Loucy (cell line): Measurements from ENCODE around the gene DYRK3.

Source experiments
- H2AFZ ChIP-seq: fragments of 200-600 bp; sonication (generic); 2 replicates; pipeline ENCODE4 v1.6.0; 2016; ENCODE audit warnings: antibody characterized with exemption, mild to moderate bottlenecking, low read length, moderate library complexity
- H3F3A ChIP-seq: fragments of 200-600 bp; 2 replicates; pipeline ENCODE4 v1.6.0; 2016; ENCODE audit warnings: antibody characterized with exemption, low read depth, mild to moderate bottlenecking
- H3K27me3 ChIP-seq: fragments of 200-600 bp; sonication (generic); 2 replicates; pipeline ENCODE4 v1.6.1; 2014; ENCODE audit warnings: low read length, mild to moderate bottlenecking; ENCODE audit not compliant: insufficient read depth, poor library complexity, severe bottlenecking
- H3K36me3 ChIP-seq: fragments of 200-600 bp; sonication (generic); 2 replicates; pipeline ENCODE4 v1.6.1; 2016; ENCODE audit warnings: low read length; ENCODE audit not compliant: insufficient read depth
- H3K4me1 ChIP-seq: fragments of 200-600 bp; sonication (generic); 2 replicates; pipeline ENCODE4 v1.5.1; 2014; ENCODE audit warnings: low read length, mild to moderate bottlenecking; ENCODE audit not compliant: insufficient read depth, poor library complexity, severe bottlenecking
- H3K4me2 ChIP-seq: fragments of 200-600 bp; sonication (generic); 2 replicates; pipeline ENCODE4 v1.6.0; 2014; ENCODE audit warnings: antibody characterized with exemption, low read length, low read depth, mild to moderate bottlenecking; ENCODE audit not compliant: poor library complexity, severe bottlenecking
- H3K4me3 ChIP-seq: fragments of 200-600 bp; sonication (generic); 2 replicates; pipeline ENCODE4 v1.5.1; 2014; ENCODE audit warnings: low read length, mild to moderate bottlenecking, mixed read lengths; ENCODE audit not compliant: poor library complexity, severe bottlenecking
- H3K79me2 ChIP-seq: fragments of 200-600 bp; sonication (generic); 2 replicates; pipeline ENCODE4 v1.6.1; 2014; ENCODE audit warnings: low read length; ENCODE audit not compliant: insufficient read depth
- H3K9ac ChIP-seq: fragments of 200-600 bp; sonication (generic); 2 replicates; pipeline ENCODE4 v1.6.0; 2014; ENCODE audit warnings: mild to moderate bottlenecking, low read depth, low read length, moderate library complexity; ENCODE audit not compliant: poor library complexity, severe bottlenecking
- H3K9me2 ChIP-seq: fragments of 200-600 bp; sonication (generic); replicated peaks from 2 replicates; pipeline ENCODE4 v1.6.1; 2016; ENCODE audit warnings: low read depth, low read length, mixed read lengths
- H3K9me3 ChIP-seq: fragments of 200-600 bp; sonication (generic); 2 replicates; pipeline ENCODE4 v1.6.1; 2014; ENCODE audit warnings: mild to moderate bottlenecking, antibody characterized with exemption, low read length, low read depth; ENCODE audit not compliant: insufficient read depth
- H4K20me1 ChIP-seq: fragments of 200-600 bp; sonication (generic); 2 replicates; pipeline ENCODE4 v1.6.0; 2014; ENCODE audit warnings: antibody characterized with exemption, low read length, mild to moderate bottlenecking; ENCODE audit not compliant: insufficient read depth, poor library complexity, severe bottlenecking
- EZH2phosphoT487 ChIP-seq: fragments of 200-600 bp; IDR thresholded peaks from 2 replicates; pipeline ENCODE4 v1.6.1; 2018; ENCODE audit warnings: antibody characterized with exemption, mild to moderate bottlenecking, moderate library complexity, borderline replicate concordance
- TF ChIP-seq, protein P1 (sequence below): fragments of 200-600 bp; sonication (generic); conservative IDR thresholded peaks from 2 replicates; pipeline ENCODE4 v1.5.1; 2014; ENCODE audit warnings: mild to moderate bottlenecking, antibody characterized with exemption, low read length

The DYRK3 gene

GRCh38 chr1:206674236-206674635, 38.9 kb downstream of the DYRK3 start:
- no peak overlapping the region for H3K9ac ChIP-seq
- H2AFZ ChIP-seq = no peak overlapping the region
- no peaks in the 10 kb centered on the region for H4K20me1 ChIP-seq
- H3K79me2 ChIP-seq = no peaks in the 10 kb centered on the region
- TF ChIP-seq, protein P1, sequence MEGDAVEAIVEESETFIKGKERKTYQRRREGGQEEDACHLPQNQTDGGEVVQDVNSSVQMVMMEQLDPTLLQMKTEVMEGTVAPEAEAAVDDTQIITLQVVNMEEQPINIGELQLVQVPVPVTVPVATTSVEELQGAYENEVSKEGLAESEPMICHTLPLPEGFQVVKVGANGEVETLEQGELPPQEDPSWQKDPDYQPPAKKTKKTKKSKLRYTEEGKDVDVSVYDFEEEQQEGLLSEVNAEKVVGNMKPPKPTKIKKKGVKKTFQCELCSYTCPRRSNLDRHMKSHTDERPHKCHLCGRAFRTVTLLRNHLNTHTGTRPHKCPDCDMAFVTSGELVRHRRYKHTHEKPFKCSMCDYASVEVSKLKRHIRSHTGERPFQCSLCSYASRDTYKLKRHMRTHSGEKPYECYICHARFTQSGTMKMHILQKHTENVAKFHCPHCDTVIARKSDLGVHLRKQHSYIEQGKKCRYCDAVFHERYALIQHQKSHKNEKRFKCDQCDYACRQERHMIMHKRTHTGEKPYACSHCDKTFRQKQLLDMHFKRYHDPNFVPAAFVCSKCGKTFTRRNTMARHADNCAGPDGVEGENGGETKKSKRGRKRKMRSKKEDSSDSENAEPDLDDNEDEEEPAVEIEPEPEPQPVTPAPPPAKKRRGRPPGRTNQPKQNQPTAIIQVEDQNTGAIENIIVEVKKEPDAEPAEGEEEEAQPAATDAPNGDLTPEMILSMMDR = no peak
- TF ChIP-seq EZH2phosphoT487 = no peak
- no peaks in the 10 kb centered on the region for H3F3A ChIP-seq
- no peaks in the 10 kb centered on the region for H3K9me3 ChIP-seq
- no peak overlapping the region for H3K4me3 ChIP-seq
- H3K9me2 ChIP-seq = no peaks in the 10 kb centered on the region
- no peaks in the 10 kb centered on the region for H3K27me3 ChIP-seq
- H3K36me3 ChIP-seq = no peaks in the 10 kb centered on the region
- no peak overlapping the region for H3K4me2 ChIP-seq
- peaks cover 15% of the 10 kb centered on the region for H3K4me1 ChIP-seq

DNA sequence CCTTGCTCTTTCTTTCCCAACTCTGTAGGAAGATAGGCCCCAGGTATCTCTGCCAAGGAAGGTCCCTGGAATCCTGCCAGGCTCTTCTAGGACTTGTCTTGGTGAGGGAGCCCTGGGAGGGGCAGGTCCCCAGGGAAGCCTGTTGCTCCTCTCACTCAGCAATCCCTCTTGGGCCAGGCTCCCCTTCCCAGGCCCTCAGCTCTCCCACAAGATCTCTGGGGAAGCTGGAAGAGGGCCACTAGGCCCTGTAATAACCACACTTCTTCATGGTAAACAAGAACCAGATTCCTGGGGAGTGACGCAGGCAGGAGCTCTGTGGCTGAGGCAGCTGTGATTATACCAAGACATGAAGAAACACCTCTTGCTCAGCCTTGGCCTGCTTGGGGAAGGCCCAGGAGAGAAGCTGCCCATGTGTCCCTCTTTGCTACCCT, 39.4 kb downstream of the DYRK3 start:
- no peak overlapping the region for H2AFZ ChIP-seq

DNA sequence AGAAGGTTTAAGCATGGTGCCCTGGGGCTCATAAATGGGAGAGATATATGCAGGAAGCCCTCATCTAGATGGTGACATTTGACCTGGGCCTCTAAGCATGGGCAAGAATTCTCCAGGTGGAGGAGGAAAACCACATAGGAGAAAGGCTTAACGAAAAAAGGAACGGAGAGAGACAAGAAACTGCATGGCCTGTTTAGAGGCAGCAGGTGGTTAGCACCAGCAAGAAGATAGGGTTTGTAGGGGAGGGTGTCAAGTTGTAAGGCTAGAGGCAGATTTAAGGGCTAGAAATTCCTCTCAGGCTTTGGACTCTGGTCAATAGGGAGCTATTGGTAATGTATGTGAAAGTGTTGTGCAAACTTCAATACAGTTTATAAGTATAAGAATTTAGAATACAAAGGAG, 41.2 kb downstream of the DYRK3 start:
- H2AFZ ChIP-seq = no peak overlapping the region
- no peaks in the 10 kb centered on the region for H3K36me3 ChIP-seq
- no peaks in the 10 kb centered on the region for H3K9me3 ChIP-seq
- H3K27me3 ChIP-seq = no peaks in the 10 kb centered on the region
- H3K9ac ChIP-seq = no peak overlapping the region
- H3K4me2 ChIP-seq = no peak overlapping the region
- no peak overlapping the region for H3K4me3 ChIP-seq
- H3K79me2 ChIP-seq = no peaks in the 10 kb centered on the region
- no peaks in the 10 kb centered on the region for H4K20me1 ChIP-seq
- no peaks in the 10 kb centered on the region for H3K9me2 ChIP-seq
- peaks cover 15% of the 10 kb centered on the region for H3K4me1 ChIP-seq
- H3F3A ChIP-seq = no peaks in the 10 kb centered on the region
- TF ChIP-seq, protein P1 = no peak
- TF ChIP-seq EZH2phosphoT487 = no peak

More for the DNA sequence above, 39.4 kb downstream of the DYRK3 start:
- H3K79me2 ChIP-seq = no peaks in the 10 kb centered on the region
- H3K9me2 ChIP-seq = no peaks in the 10 kb centered on the region
- no peak overlapping the region for H3K4me3 ChIP-seq
- no peak overlapping the region for H3K4me2 ChIP-seq
- H4K20me1 ChIP-seq = no peaks in the 10 kb centered on the region
- H3K27me3 ChIP-seq = no peaks in the 10 kb centered on the region
- no peaks in the 10 kb centered on the region for H3K9me3 ChIP-seq
- no peak overlapping the region for H3K9ac ChIP-seq
- TF ChIP-seq EZH2phosphoT487 = no peak
- H3K4me1 ChIP-seq = peaks cover 15% of the 10 kb centered on the region
- H3K36me3 ChIP-seq = no peaks in the 10 kb centered on the region
- H3F3A ChIP-seq = no peaks in the 10 kb centered on the region

DNA sequence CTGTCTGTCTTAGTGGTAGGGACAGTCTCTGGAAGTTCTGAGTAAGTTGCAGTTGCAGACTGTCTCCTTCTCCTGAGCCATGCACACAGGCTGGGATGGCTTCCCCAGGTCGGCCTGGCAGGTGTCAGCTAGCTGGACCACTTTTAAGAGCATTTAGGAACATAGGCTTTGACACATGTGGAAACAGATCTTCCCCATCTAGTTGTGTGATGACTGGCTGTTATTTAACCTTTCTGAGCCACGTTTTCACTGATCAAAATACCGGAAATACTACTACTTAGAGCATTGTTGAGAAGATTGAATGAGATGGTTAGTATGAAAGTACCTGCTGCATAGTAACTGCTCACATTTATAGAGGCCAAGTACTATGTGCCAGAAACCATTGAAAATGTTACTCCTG, 43.2 kb downstream of the DYRK3 start:
- Histone ChIP-seq H3K4me3 (no peak overlapping the region), H3F3A (no peaks in the 10 kb centered on the region), H3K4me1 (no peaks in the 10 kb centered on the region), H3K4me2 (no peak overlapping the region), H3K9me2 (no peaks in the 10 kb centered on the region), H3K36me3 (no peaks in the 10 kb centered on the region), H3K9me3 (no peaks in the 10 kb centered on the region), H3K79me2 (no peaks in the 10 kb centered on the region), H4K20me1 (no peaks in the 10 kb centered on the region), H3K9ac (no peak overlapping the region), H2AFZ (no peak overlapping the region), H3K27me3 (no peaks in the 10 kb centered on the region)
- TF ChIP-seq EZH2phosphoT487 = no peak
- TF ChIP-seq, protein P1 = no peak
